HepG2 (cell line): Measurements from ENCODE around the gene AASDHPPT. TPM values are rescaled to one million over a fixed set of nuclear protein-coding genes. Genes with fewer than 3 reads are reported as not detected.

ENCODE experiments used
- ATAC-seq: fragments of 200-7000 bp; cut with Tn5 transposase; 3 replicates; pipeline ENCODE4 v1.9.1; 2020; ENCODE audit warnings: mild to moderate bottlenecking, moderate library complexity
- BruUV-seq: library from RNA; stranded (reverse); fragments of 400-500 nt; replicated peaks from 2 replicates; lab custom pipeline; 2021; lab: Mats Ljungman, UMichigan
- CTCF ChIA-PET: fragments of 300-600 bp; formaldehyde crosslinking; extraction: SDS; loops from one replicate; lab custom pipeline; 2021; ENCODE audit warnings: low total read pairs, inconsistent platforms, low intra/inter-chr PET ratio; lab: Yijun Ruan, JAX
- POLR2A ChIA-PET: fragments of 350-600 bp; sonication (Branson Sonifier 250); formaldehyde crosslinking; loops from one replicate; lab custom pipeline; 2020; ENCODE audit warnings: antibody characterized with exemption, inconsistent platforms; lab: Yijun Ruan, JAX
- DNase-seq: peaks from one replicate; pipeline ENCODE4 v3.0.0-alpha.2; 2015; ENCODE audit warnings: low spot score
- FAIRE-seq: peaks from 3 replicates; lab custom pipeline; 2011; peaks lifted over from hg19 to GRCh38; lab: Jason Lieb, UNC
- H2AFZ ChIP-seq: one replicate; pipeline ENCODE4 v1.6.1; 2011; ENCODE audit warnings: low read length, inconsistent platforms
- H3K27ac ChIP-seq: fragments of 300-600 bp; 3 replicates; pipeline ENCODE4 v1.8.0; 2011; ENCODE audit warnings: mixed run types, mild to moderate bottlenecking, mixed read lengths, low read length, inconsistent platforms; ENCODE audit not compliant: insufficient read depth; ENCODE audit errors: extremely low read length
- H3K27me3 ChIP-seq, 2 experiments: fragments of 200-600 bp in 1 of 2; 2 replicates in 1 of 2; 3 replicates in 1 of 2; pipeline versions ENCODE4 v1.6.0 to v1.8.0; 2011; ENCODE audit warnings: low read length in 2 of 2, mild to moderate bottlenecking in 2 of 2, moderate library complexity in 2 of 2, inconsistent platforms in 1 of 2; ENCODE audit not compliant: insufficient read depth in 2 of 2, control insufficient read depth in 1 of 2
- H3K36me3 ChIP-seq, 2 experiments: fragments of 200-600 bp in 1 of 2; replicated peaks in 1 of 2; 2 replicates in 1 of 2; 3 replicates in 1 of 2; pipeline versions ENCODE4 v1.5.1 to v1.8.0; 2011; ENCODE audit warnings: low read length in 2 of 2, inconsistent platforms in 1 of 2; ENCODE audit not compliant: insufficient read depth in 2 of 2, control insufficient read depth in 1 of 2
- H3K4me1 ChIP-seq: 2 replicates; pipeline ENCODE4 v1.5.1; 2012; ENCODE audit warnings: low read length, inconsistent platforms; ENCODE audit not compliant: insufficient read depth
- H3K4me2 ChIP-seq: 2 replicates; pipeline ENCODE4 v1.6.0; 2011; ENCODE audit warnings: low read depth, low read length, inconsistent platforms
- H3K4me3 ChIP-seq, 3 experiments: fragments of 200-600 bp in 1 of 3; sonication (generic), shearing (Covaris generic) in 1 of 3; replicated peaks in 1 of 3; 2 replicates each; pipeline ENCODE4 v1.5.1; 2011 to 2016; ENCODE audit warnings: low read length in 3 of 3, inconsistent platforms in 2 of 3, low read depth in 2 of 3, mild to moderate bottlenecking in 2 of 3, control low read depth in 1 of 3, mixed read lengths in 1 of 3; ENCODE audit not compliant: insufficient read depth in 1 of 3
- H3K79me2 ChIP-seq: one replicate; pipeline ENCODE4 v1.6.1; 2011; ENCODE audit warnings: low read length, inconsistent platforms; ENCODE audit not compliant: insufficient read depth
- H3K9ac ChIP-seq: 2 replicates; pipeline ENCODE4 v1.6.0; 2011; ENCODE audit warnings: mild to moderate bottlenecking, low read depth, low read length, inconsistent platforms; ENCODE audit not compliant: insufficient read depth
- H3K9me3 ChIP-seq: 2 replicates; pipeline ENCODE4 v1.5.1; 2012; ENCODE audit warnings: mild to moderate bottlenecking, low read length
- H4K20me1 ChIP-seq: 2 replicates; pipeline ENCODE4 v1.6.0; 2011; ENCODE audit warnings: inconsistent platforms, mild to moderate bottlenecking, low read length, moderate library complexity; ENCODE audit not compliant: insufficient read depth
- AKAP8 ChIP-seq: sonication (generic); formaldehyde crosslinking; IDR thresholded peaks from 2 replicates; pipeline ENCODE4 v1.5.1; 2020; ENCODE audit warnings: mild to moderate bottlenecking, missing genetic modification reagents
- HMGXB3 ChIP-seq: sonication (generic); formaldehyde crosslinking; IDR thresholded peaks from 2 replicates; pipeline ENCODE4 v1.4.0; 2020; ENCODE audit warnings: missing genetic modification reagents, borderline replicate concordance
- HNRNPLL ChIP-seq: fragments of 200-400 bp; formaldehyde crosslinking; IDR thresholded peaks from 2 replicates; pipeline ENCODE4 v1.6.1; 2017; ENCODE audit warnings: mild to moderate bottlenecking, low read depth, low read length; ENCODE audit not compliant: poor library complexity, severe bottlenecking
- KLF12 ChIP-seq: sonication (generic); formaldehyde crosslinking; IDR thresholded peaks from 2 replicates; pipeline ENCODE4 v1.4.0; 2020; ENCODE audit warnings: missing genetic modification reagents, borderline replicate concordance
- NFE2 ChIP-seq: sonication (generic); formaldehyde crosslinking; IDR thresholded peaks from 2 replicates; pipeline ENCODE4 v1.4.0; 2020; ENCODE audit warnings: missing genetic modification reagents
- TSC22D2 ChIP-seq: sonication (generic); formaldehyde crosslinking; IDR thresholded peaks from 2 replicates; pipeline ENCODE4 v1.5.1; 2020; ENCODE audit warnings: missing genetic modification reagents, mild to moderate bottlenecking, borderline replicate concordance
- ZNF274 ChIP-seq: sonication (generic); formaldehyde crosslinking; IDR thresholded peaks from 2 replicates; pipeline ENCODE4 v1.5.1; 2020; ENCODE audit warnings: mild to moderate bottlenecking, missing genetic modification reagents
- ZNF430 ChIP-seq: sonication (generic); formaldehyde crosslinking; IDR thresholded peaks from 2 replicates; pipeline ENCODE4 v1.9.0; 2021; ENCODE audit warnings: mild to moderate bottlenecking, missing genetic modification reagents
- ZNF484 ChIP-seq: sonication (generic); formaldehyde crosslinking; IDR thresholded peaks from 2 replicates; pipeline ENCODE4 v1.5.1; 2020; ENCODE audit warnings: mild to moderate bottlenecking, low read depth, missing genetic modification reagents, borderline replicate concordance
- ZNF672 ChIP-seq: sonication (generic); formaldehyde crosslinking; IDR thresholded peaks from 2 replicates; pipeline ENCODE4 v1.8.1; 2022; ENCODE audit warnings: missing genetic modification reagents
- WGBS: methylation state at CpG from one replicate; pipeline ENCODE4 v1.1.6; 2017; ENCODE audit warnings: low lambda C conversion rate; 5-methylcytosine and 5-hydroxymethylcytosine counted together
- in situ Hi-C: cut with HindIII; loops from 2 replicates; pipeline ENCODE4 v1.10.0; 2017; ENCODE audit warnings: low pct_unique_long_range_greater_than_20kb; ENCODE audit not compliant: extremely low pct_ligation_motif_present
- intact Hi-C: fragments of 100-400 bp; cut with micrococcal nuclease; formaldehyde crosslinking; loops from one replicate; pipeline ENCODE4 v1.10.0; 2022; ENCODE audit not compliant: unreplicated experiment
- polyA plus RNA-seq, 8 experiments: library from polyadenylated mRNA; depleted of rRNA in 3 of 8; stranded (reverse) in 7 of 8; unstranded in 1 of 8; fragments of >200 nt; fragmentation: Illumina TruSeq in 4 of 8; extraction: Trizol in 4 of 8; gene quantifications; 2 replicates each; pipeline versions ENCODE4 v1.2.1 to v1.2.3, GENCODE V29; 2011 to 2016; ENCODE audit warnings: low read depth in 4 of 8, missing spikeins in 1 of 8, mixed read lengths in 1 of 8; ENCODE audit not compliant: insufficient read depth in 1 of 8
- total RNA-seq, 5 experiments: library from RNA; depleted of rRNA; stranded (reverse); fragments of >200 nt; fragmentation: Illumina TruSeq; extraction: Trizol; gene quantifications; 2 replicates each; pipeline ENCODE4 v1.2.3, GENCODE V29; 2016; ENCODE audit warnings: low read depth in 1 of 5
- TF ChIP-seq, protein P1 (sequence below): sonication (generic); formaldehyde crosslinking; IDR thresholded peaks from 2 replicates; pipeline ENCODE4 v1.5.1; 2020; ENCODE audit warnings: missing genetic modification reagents, mild to moderate bottlenecking, borderline replicate concordance
- TF ChIP-seq, protein P2 (sequence below): sonication (generic); formaldehyde crosslinking; IDR thresholded peaks from 2 replicates; pipeline ENCODE4 v1.5.0; 2020; ENCODE audit warnings: mild to moderate bottlenecking, low read depth, missing genetic modification reagents, borderline replicate concordance

AASDHPPT gene
- total and polyA plus RNA-seq, 2 of the 13 experiments (the other 11 are each of a cell fraction or from before 2014, with no cell fraction given), result 20.2 to 43.7 TPM

DNA sequence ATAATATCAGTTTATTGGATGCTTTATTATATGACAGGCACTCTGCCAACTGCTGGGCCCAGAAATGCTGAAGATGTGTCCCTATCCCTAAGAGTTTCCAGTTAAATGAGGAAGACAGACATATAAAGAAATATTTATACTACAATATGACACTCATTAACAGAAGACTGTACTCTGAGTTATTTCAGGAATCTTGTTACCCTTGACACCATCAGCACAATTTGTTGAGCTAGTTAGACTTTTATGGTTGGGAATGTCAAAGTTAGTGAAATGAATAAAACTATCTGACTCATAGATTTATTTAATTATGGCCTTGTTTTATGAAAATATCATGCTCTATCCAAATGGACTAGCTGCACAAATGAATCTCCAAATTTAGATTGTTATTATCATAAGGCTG, 29.8 kb upstream of the AASDHPPT start:
- Histone ChIP-seq H3K4me1 (no peaks in the 10 kb centered on the region), H3K27me3 (no peaks in the 10 kb centered on the region), H3K79me2 (no peaks in the 10 kb centered on the region), H2AFZ (no peak overlapping the region), H3K27ac (no peak overlapping the region), H3K4me2 (no peak overlapping the region), H3K4me3 (no peak overlapping the region), H4K20me1 (no peaks in the 10 kb centered on the region), H3K36me3 (no peaks in the 10 kb centered on the region), H3K9me3 (no peaks in the 10 kb centered on the region), H3K9ac (no peak overlapping the region)
- TF ChIP-seq ZNF430 (CRISPR knock-in tag) (no peak), HNRNPLL (no peak)
- ChIA-PET POLR2A (no interaction called here), CTCF (no interaction called here)
- in situ Hi-C loops, result no loop called here
- no peak for FAIRE-seq
- ATAC-seq, result no peak
- intact Hi-C loops, result no loop called here
- no TSS peak for BruUV-seq
- DNase-seq, result no peak

GRCh38 chr11:106049727-106050476, 27.6 kb upstream of the AASDHPPT start:
- no TSS peak for BruUV-seq

More at GRCh38 chr11:106049727-106050476, 27.6 kb upstream of the AASDHPPT start:
- Histone ChIP-seq H3K4me1 (no peaks in the 10 kb centered on the region), H3K79me2 (no peaks in the 10 kb centered on the region), H4K20me1 (no peaks in the 10 kb centered on the region), H3K27ac (no peak overlapping the region), H3K9me3 (no peaks in the 10 kb centered on the region), H3K4me2 (no peak overlapping the region), H3K9ac (no peak overlapping the region), H3K4me3 (no peak overlapping the region), H2AFZ (no peak overlapping the region), H3K27me3 (no peaks in the 10 kb centered on the region), H3K36me3 (no peaks in the 10 kb centered on the region)
- in situ Hi-C loops (no loop called here), intact Hi-C loops (no loop called here)
- WGBS, result 30% methylated on average over 5 of the region's 5 CpGs
- POLR2A ChIA-PET, result no interaction called here
- ATAC-seq (no peak), DNase-seq (no peak), FAIRE-seq (no peak)
- CTCF ChIA-PET, result no interaction called here
- TF ChIP-seq KLF12 (CRISPR knock-in tag) (no peak), NFE2 (CRISPR knock-in tag) (no peak), HMGXB3 (CRISPR knock-in tag) (no peak), ZNF672 (CRISPR knock-in tag) (no peak), TSC22D2 (CRISPR knock-in tag) (no peak), AKAP8 (CRISPR knock-in tag) (no peak), ZNF484 (CRISPR knock-in tag) (no peak), ZNF274 (CRISPR knock-in tag) (no peak)
- TF ChIP-seq, protein P1, sequence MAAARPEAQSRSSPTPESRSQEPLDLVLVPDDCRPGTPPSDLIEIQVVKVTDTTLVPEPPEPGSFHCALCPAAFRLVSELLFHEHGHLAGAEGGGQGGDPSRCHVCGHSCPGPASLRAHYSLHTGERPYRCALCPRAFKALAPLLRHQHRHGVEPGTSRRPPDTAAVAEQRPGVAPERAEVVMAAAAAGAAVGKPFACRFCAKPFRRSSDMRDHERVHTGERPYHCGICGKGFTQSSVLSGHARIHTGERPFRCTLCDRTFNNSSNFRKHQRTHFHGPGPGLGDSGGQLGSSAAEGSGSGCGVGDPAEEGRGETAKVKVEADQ, result no peak
- TF ChIP-seq, protein P2, sequence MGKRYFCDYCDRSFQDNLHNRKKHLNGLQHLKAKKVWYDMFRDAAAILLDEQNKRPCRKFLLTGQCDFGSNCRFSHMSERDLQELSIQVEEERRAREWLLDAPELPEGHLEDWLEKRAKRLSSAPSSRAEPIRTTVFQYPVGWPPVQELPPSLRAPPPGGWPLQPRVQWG (CRISPR knock-in tag), result no peak
